Mucosa of rectum (tissue), 2 donors: ENCODE results near the gene NSRP1.

Source experiments
- H3K27ac ChIP-seq, 2 donors: one replicate each; pipeline ENCODE4 v1.7.0; 2013; ENCODE audit warnings: inconsistent platforms in 2 of 2, low read depth in 2 of 2, low read length in 2 of 2
- H3K27me3 ChIP-seq, 2 donors: one replicate each; pipeline ENCODE4 v1.7.0; 2013; ENCODE audit warnings: low read length in 2 of 2; ENCODE audit not compliant: control insufficient read depth in 2 of 2, insufficient read depth in 2 of 2
- H3K36me3 ChIP-seq, 2 donors: one replicate each; pipeline ENCODE4 v1.7.0; 2013; ENCODE audit warnings: low read length in 2 of 2; ENCODE audit not compliant: control insufficient read depth in 2 of 2, insufficient read depth in 2 of 2
- H3K4me1 ChIP-seq, 2 donors: one replicate each; pipeline ENCODE4 v1.7.0; 2013; ENCODE audit warnings: low read length in 2 of 2, mild to moderate bottlenecking in 1 of 2; ENCODE audit not compliant: control insufficient read depth in 2 of 2, insufficient read depth in 2 of 2
- H3K4me3 ChIP-seq, 2 donors: one replicate each; pipeline ENCODE4 v1.7.0; 2013; ENCODE audit warnings: low read length in 2 of 2
- H3K9ac ChIP-seq, 2 donors: one replicate each; pipeline ENCODE4 v1.7.0; 2013; ENCODE audit warnings: low read length in 2 of 2, low read depth in 1 of 2, mild to moderate bottlenecking in 1 of 2
- H3K9me3 ChIP-seq, 2 donors: one replicate each; pipeline ENCODE4 v1.7.0; 2013; ENCODE audit warnings: low read length in 2 of 2; ENCODE audit not compliant: control insufficient read depth in 2 of 2
- donor health status: healthy.
- donor health status: Normal muscosa, but diverticular disease.

The NSRP1 gene

GRCh38 chr17:30173649-30174048 is 57.0 kb downstream of the NSRP1 start:
- Histone ChIP-seq H3K4me3 (no peak overlapping the region), H3K36me3 (peaks cover 11 to 19% of the 10 kb centered on the region in 2 donors), H3K4me1 (no peaks in the 10 kb centered on the region), H3K9ac (no peak overlapping the region), H3K27ac (no peak overlapping the region), H3K27me3 (no peaks in the 10 kb centered on the region), H3K9me3 (no peaks in the 10 kb centered on the region)

- Histone ChIP-seq H3K27ac (no peak overlapping the region), H3K4me3 (no peak overlapping the region), H3K9ac (no peak overlapping the region), H3K36me3 (peaks cover 11 to 24% of the 10 kb centered on the region in 2 donors), H3K9me3 (no peaks in the 10 kb centered on the region), H3K4me1 (no peaks in the 10 kb centered on the region), H3K27me3 (no peaks in the 10 kb centered on the region)
Observed at GRCh38 chr17:30174556-30174955, 57.9 kb downstream of the NSRP1 start.

GRCh38 chr17:30176855-30177254 is 60.2 kb downstream of the NSRP1 start:
- Histone ChIP-seq H3K9me3 (no peaks in the 10 kb centered on the region), H3K36me3 (peaks cover 16 to 39% of the 10 kb centered on the region in 2 donors), H3K9ac (no peak overlapping the region), H3K4me1 (peaks cover 0 to 2% of the 10 kb centered on the region in 2 donors), H3K27ac (no peak overlapping the region), H3K27me3 (no peaks in the 10 kb centered on the region), H3K4me3 (no peak overlapping the region)

- peaks cover 15 to 37% of the 10 kb centered on the region in 2 donors for H3K36me3 ChIP-seq
- no peaks in the 10 kb centered on the region for H3K9me3 ChIP-seq
- no peak overlapping the region for H3K27ac ChIP-seq
- H3K4me3 ChIP-seq: no peak overlapping the region
- no peaks in the 10 kb centered on the region for H3K27me3 ChIP-seq
- no peak overlapping the region for H3K9ac ChIP-seq
- no peaks in the 10 kb centered on the region for H3K4me1 ChIP-seq
Observed at GRCh38 chr17:30186761-30187160, 70.1 kb downstream of the NSRP1 start.

GRCh38 chr17:30187573-30187972 is 71.0 kb downstream of the NSRP1 start:
- no peaks in the 10 kb centered on the region for H3K9me3 ChIP-seq
- no peak overlapping the region for H3K4me3 ChIP-seq
- H3K27me3 ChIP-seq: no peaks in the 10 kb centered on the region
- H3K27ac ChIP-seq: no peak overlapping the region
- H3K4me1 ChIP-seq: no peaks in the 10 kb centered on the region
- no peak overlapping the region for H3K9ac ChIP-seq
- peaks cover 10 to 30% of the 10 kb centered on the region in 2 donors for H3K36me3 ChIP-seq

- H3K4me3 ChIP-seq: no peak overlapping the region
- H3K4me1 ChIP-seq: no peaks in the 10 kb centered on the region
- no peak overlapping the region for H3K9ac ChIP-seq
- peaks cover 10 to 26% of the 10 kb centered on the region in 2 donors for H3K36me3 ChIP-seq
- no peak overlapping the region for H3K27ac ChIP-seq
- H3K9me3 ChIP-seq: no peaks in the 10 kb centered on the region
- no peaks in the 10 kb centered on the region for H3K27me3 ChIP-seq
Observed at GRCh38 chr17:30188211-30188939, 71.8 kb downstream of the NSRP1 start.

- Histone ChIP-seq H3K4me3 (no peak overlapping the region), H3K36me3 (peaks cover 0 to 4% of the 10 kb centered on the region in 2 donors), H3K9ac (no peak overlapping the region)
Observed at GRCh38 chr17:30191072-30191471, 74.5 kb downstream of the NSRP1 start.

GRCh38 chr17:30196504-30196903 is 79.9 kb downstream of the NSRP1 start:
- H3K36me3 ChIP-seq: no peaks in the 10 kb centered on the region
- H3K27me3 ChIP-seq: no peaks in the 10 kb centered on the region
- no peaks in the 10 kb centered on the region for H3K9me3 ChIP-seq
- H3K4me3 ChIP-seq: no peak overlapping the region
- H3K4me1 ChIP-seq: no peaks in the 10 kb centered on the region
- H3K9ac ChIP-seq: no peak overlapping the region
- H3K27ac ChIP-seq: no peak overlapping the region

More at GRCh38 chr17:30191072-30191471, 74.5 kb downstream of the NSRP1 start:
- Histone ChIP-seq H3K27ac (no peak overlapping the region), H3K4me1 (no peaks in the 10 kb centered on the region), H3K27me3 (no peaks in the 10 kb centered on the region), H3K9me3 (no peaks in the 10 kb centered on the region)

- H3K36me3 ChIP-seq: no peaks in the 10 kb centered on the region
- no peaks in the 10 kb centered on the region for H3K4me1 ChIP-seq
- no peak overlapping the region for H3K9ac ChIP-seq
- H3K9me3 ChIP-seq: no peaks in the 10 kb centered on the region
- H3K27ac ChIP-seq: no peak overlapping the region
- H3K27me3 ChIP-seq: peaks cover 0 to under 1% of the 10 kb centered on the region in 2 donors
- H3K4me3 ChIP-seq: no peak overlapping the region
Observed at GRCh38 chr17:30197416-30197815, 80.8 kb downstream of the NSRP1 start.

GRCh38 chr17:30199600-30199999 is 83.0 kb downstream of the NSRP1 start:
- no peak overlapping the region for H3K27ac ChIP-seq
- H3K4me1 ChIP-seq: no peaks in the 10 kb centered on the region
- no peak overlapping the region for H3K4me3 ChIP-seq
- H3K9ac ChIP-seq: no peak overlapping the region
- H3K27me3 ChIP-seq: peaks cover 0 to 4% of the 10 kb centered on the region in 2 donors
- no peaks in the 10 kb centered on the region for H3K9me3 ChIP-seq
- no peaks in the 10 kb centered on the region for H3K36me3 ChIP-seq
